ENCODE results near the gene BBX.

- no peak for TF ChIP-seq TAF1 (IDR thresholded peaks at IDR 0.05; ENCODE audit: borderline replicate concordance, low read depth, low read length)
- no peak for TF ChIP-seq POLR2A (IDR thresholded peaks at IDR 0.05; ENCODE audit: low read depth, low read length)
- no peak for TF ChIP-seq POLR2AphosphoS5 (IDR thresholded peaks at IDR 0.05; ENCODE audit: low read depth, low read length)
Observed at GRCh38 chr3:107684431-107684925, 161.7 kb downstream of the BBX start.

Measured in GM12892 (cell line).